ENCODE results near the gene C1orf116.

DNA sequence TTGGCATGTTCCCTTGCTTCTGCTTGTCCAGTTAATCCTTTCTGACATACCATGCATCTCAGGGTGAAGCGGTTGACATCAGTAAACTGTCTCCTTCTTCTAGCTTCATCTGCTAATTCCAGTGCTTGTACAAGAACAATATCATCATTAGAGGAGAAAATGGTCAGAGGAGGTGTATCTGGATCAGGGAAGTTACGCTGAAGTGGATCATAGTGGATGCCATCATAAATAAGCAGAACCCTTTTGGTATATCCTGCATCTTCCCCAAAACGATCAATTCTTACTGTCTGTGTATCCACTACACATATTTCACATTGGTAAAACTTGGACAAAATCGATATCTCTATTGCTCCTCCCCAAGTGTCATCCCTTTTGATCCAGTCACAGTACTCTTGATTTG lies 16.5 kb upstream of the C1orf116 start:
- TF ChIP-seq, protein P1, sequence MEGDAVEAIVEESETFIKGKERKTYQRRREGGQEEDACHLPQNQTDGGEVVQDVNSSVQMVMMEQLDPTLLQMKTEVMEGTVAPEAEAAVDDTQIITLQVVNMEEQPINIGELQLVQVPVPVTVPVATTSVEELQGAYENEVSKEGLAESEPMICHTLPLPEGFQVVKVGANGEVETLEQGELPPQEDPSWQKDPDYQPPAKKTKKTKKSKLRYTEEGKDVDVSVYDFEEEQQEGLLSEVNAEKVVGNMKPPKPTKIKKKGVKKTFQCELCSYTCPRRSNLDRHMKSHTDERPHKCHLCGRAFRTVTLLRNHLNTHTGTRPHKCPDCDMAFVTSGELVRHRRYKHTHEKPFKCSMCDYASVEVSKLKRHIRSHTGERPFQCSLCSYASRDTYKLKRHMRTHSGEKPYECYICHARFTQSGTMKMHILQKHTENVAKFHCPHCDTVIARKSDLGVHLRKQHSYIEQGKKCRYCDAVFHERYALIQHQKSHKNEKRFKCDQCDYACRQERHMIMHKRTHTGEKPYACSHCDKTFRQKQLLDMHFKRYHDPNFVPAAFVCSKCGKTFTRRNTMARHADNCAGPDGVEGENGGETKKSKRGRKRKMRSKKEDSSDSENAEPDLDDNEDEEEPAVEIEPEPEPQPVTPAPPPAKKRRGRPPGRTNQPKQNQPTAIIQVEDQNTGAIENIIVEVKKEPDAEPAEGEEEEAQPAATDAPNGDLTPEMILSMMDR (IDR thresholded peaks at IDR 0.05), result no peak
- no peak for TF ChIP-seq ZFX (IDR thresholded peaks at IDR 0.05; ENCODE audit: borderline replicate concordance)
